Karpas-422 (cell line): ENCODE measurements around the gene PRKAB2. TPM values are rescaled to one million over a fixed set of nuclear protein-coding genes. Genes with fewer than 3 reads are reported as not detected.
A peak's percentile ranks its signal among the peaks of the same experiment; 100 is the strongest.

Experiments
- DNase-seq: peaks from one replicate; pipeline ENCODE4 v3.0.0-alpha.2; 2015
- H2AFZ ChIP-seq: fragments of 200-600 bp; sonication (generic); 2 replicates; pipeline ENCODE4 v1.6.1; 2014; ENCODE audit warnings: antibody characterized with exemption, low read length, mixed read lengths
- H3K27ac ChIP-seq: fragments of 200-600 bp; sonication (generic); 2 replicates; pipeline ENCODE4 v1.5.1; 2014; ENCODE audit warnings: mild to moderate bottlenecking, low read length, moderate library complexity
- H3K27me3 ChIP-seq: fragments of 200-600 bp; sonication (generic); 2 replicates; pipeline ENCODE4 v1.6.1; 2014; ENCODE audit warnings: low read length, mixed read lengths
- H3K36me3 ChIP-seq: fragments of 200-600 bp; sonication (generic); 2 replicates; pipeline ENCODE4 v1.6.1; 2014; ENCODE audit warnings: low read length, mixed read lengths; ENCODE audit not compliant: insufficient read depth
- H3K4me1 ChIP-seq: fragments of 200-600 bp; sonication (generic); 2 replicates; pipeline ENCODE4 v1.6.1; 2014; ENCODE audit warnings: mild to moderate bottlenecking, low read length, mixed read lengths
- H3K4me2 ChIP-seq: fragments of 200-600 bp; sonication (generic); 2 replicates; pipeline ENCODE4 v1.6.1; 2014; ENCODE audit warnings: low read length, low read depth, mild to moderate bottlenecking; ENCODE audit not compliant: poor library complexity, severe bottlenecking
- H3K4me3 ChIP-seq: fragments of 200-600 bp; sonication (generic); 2 replicates; pipeline ENCODE4 v1.5.1; 2014; ENCODE audit warnings: mild to moderate bottlenecking, antibody characterized with exemption, low read length, mixed read lengths
- H3K79me2 ChIP-seq: fragments of 200-600 bp; sonication (generic); 2 replicates; pipeline ENCODE4 v1.6.1; 2014; ENCODE audit warnings: mild to moderate bottlenecking, low read length, mixed read lengths
- H3K9ac ChIP-seq: fragments of 200-600 bp; sonication (generic); 2 replicates; pipeline ENCODE4 v1.6.0; 2014; ENCODE audit warnings: low read length
- H3K9me2 ChIP-seq: fragments of 200-600 bp; sonication (generic), shearing (Covaris generic); replicated peaks from 2 replicates; pipeline ENCODE4 v1.6.0; 2014; ENCODE audit warnings: mild to moderate bottlenecking, low read length, moderate library complexity; ENCODE audit not compliant: insufficient read depth
- H3K9me3 ChIP-seq: fragments of 300-700, 200-600 bp; sonication (generic); 2 replicates; pipeline ENCODE4 v1.6.1; 2014; ENCODE audit warnings: low read length, mixed read lengths
- H4K20me1 ChIP-seq: fragments of 200-600 bp; sonication (generic); 2 replicates; pipeline ENCODE4 v1.6.1; 2014; ENCODE audit warnings: mild to moderate bottlenecking, antibody characterized with exemption, low read length, low read depth; ENCODE audit not compliant: insufficient read depth
- total RNA-seq: library from RNA; depleted of rRNA; stranded (reverse); fragments of >200 nt; shearing (Covaris generic); gene quantifications from 2 replicates; pipeline ENCODE4 v1.2.3, GENCODE V29; 2014; ENCODE audit warnings: low replicate concordance; rRNA removed

PRKAB2 gene
- total RNA-seq, result 6.7 and 12.4 TPM in 2 replicates

GRCh38 chr1:147172168-147173016, at the start of gene PRKAB2:
PRKAB2 (minus strand) TSS chr1:147172470; CDS start chr1:147172144, 326 bp downstream.
- Histone ChIP-seq H3K9me2 (no peaks in the 10 kb centered on the region), H3K36me3 (no peaks in the 10 kb centered on the region), H2AFZ (peak within 1 kb of the TSS; percentile 99), H3K79me2 (peaks cover 44% of the 10 kb centered on the region), H3K27ac (peak within 1 kb of the TSS; percentile 40; the same call in 1 of the 2 replicates), H4K20me1 (no peaks in the 10 kb centered on the region), H3K4me2 (peak within 1 kb of the TSS; percentile 98), H3K9me3 (no peaks in the 10 kb centered on the region), H3K4me1 (peaks cover 30% of the 10 kb centered on the region), H3K27me3 (no peaks in the 10 kb centered on the region), H3K9ac (peak within 1 kb of the TSS; percentile 88), H3K4me3 (peak within 1 kb of the TSS; percentile 93)
- peak; percentile 97 for DNase-seq

GRCh38 chr1:147218606-147219005, 46.3 kb upstream of the PRKAB2 start:
- H3K27me3 ChIP-seq, result no peaks in the 10 kb centered on the region
- H3K79me2 ChIP-seq, result no peaks in the 10 kb centered on the region
- no peaks in the 10 kb centered on the region for H3K4me1 ChIP-seq
- no peak overlapping the region for H3K27ac ChIP-seq
- no peak overlapping the region for H2AFZ ChIP-seq
- H3K36me3 ChIP-seq, result no peaks in the 10 kb centered on the region
- no peaks in the 10 kb centered on the region for H3K9me3 ChIP-seq
- no peaks in the 10 kb centered on the region for H3K9me2 ChIP-seq
- no peak overlapping the region for H3K9ac ChIP-seq
- no peaks in the 10 kb centered on the region for H4K20me1 ChIP-seq
- no peak overlapping the region for H3K4me2 ChIP-seq
- no peak overlapping the region for H3K4me3 ChIP-seq
- no peak for DNase-seq

GRCh38 chr1:147217141-147217540, 44.9 kb upstream of the PRKAB2 start:
- no peaks in the 10 kb centered on the region for H3K4me1 ChIP-seq
- H4K20me1 ChIP-seq, result no peaks in the 10 kb centered on the region
- no peak for DNase-seq
- no peak overlapping the region for H3K4me2 ChIP-seq
- no peaks in the 10 kb centered on the region for H3K9me2 ChIP-seq
- H3K79me2 ChIP-seq, result no peaks in the 10 kb centered on the region
- H3K27ac ChIP-seq, result no peak overlapping the region
- H3K36me3 ChIP-seq, result no peaks in the 10 kb centered on the region
- no peak overlapping the region for H2AFZ ChIP-seq
- H3K27me3 ChIP-seq, result no peaks in the 10 kb centered on the region
- no peaks in the 10 kb centered on the region for H3K9me3 ChIP-seq
- no peak overlapping the region for H3K9ac ChIP-seq
- no peak overlapping the region for H3K4me3 ChIP-seq

GRCh38 chr1:147216124-147216523, 43.9 kb upstream of the PRKAB2 start:
- H2AFZ ChIP-seq, result no peak overlapping the region
- no peaks in the 10 kb centered on the region for H3K79me2 ChIP-seq
- H3K4me2 ChIP-seq, result no peak overlapping the region
- H3K4me3 ChIP-seq, result no peak overlapping the region
- H3K9me2 ChIP-seq, result no peaks in the 10 kb centered on the region
- DNase-seq, result no peak
- no peak overlapping the region for H3K27ac ChIP-seq
- H3K36me3 ChIP-seq, result no peaks in the 10 kb centered on the region
- H3K9ac ChIP-seq, result no peak overlapping the region
- H3K9me3 ChIP-seq, result no peaks in the 10 kb centered on the region
- H3K4me1 ChIP-seq, result no peaks in the 10 kb centered on the region
- H4K20me1 ChIP-seq, result no peaks in the 10 kb centered on the region
- H3K27me3 ChIP-seq, result no peaks in the 10 kb centered on the region

- H3K4me2 ChIP-seq, result no peak overlapping the region
- H4K20me1 ChIP-seq, result no peaks in the 10 kb centered on the region
- no peaks in the 10 kb centered on the region for H3K9me3 ChIP-seq
- H3K4me3 ChIP-seq, result no peak overlapping the region
- no peak overlapping the region for H3K9ac ChIP-seq
- H3K36me3 ChIP-seq, result no peaks in the 10 kb centered on the region
- H3K27ac ChIP-seq, result no peak overlapping the region
- no peaks in the 10 kb centered on the region for H3K4me1 ChIP-seq
- H3K9me2 ChIP-seq, result no peaks in the 10 kb centered on the region
- no peaks in the 10 kb centered on the region for H3K79me2 ChIP-seq
- no peak overlapping the region for H2AFZ ChIP-seq
- no peaks in the 10 kb centered on the region for H3K27me3 ChIP-seq
- DNase-seq, result no peak
These were observed 43.3 kb upstream of the PRKAB2 start for GRCh38 chr1:147215540-147215916.

- Histone ChIP-seq H3K27ac (no peak overlapping the region), H3K4me2 (no peak overlapping the region), H3K79me2 (no peaks in the 10 kb centered on the region), H3K9ac (no peak overlapping the region), H3K9me2 (no peaks in the 10 kb centered on the region), H3K9me3 (no peaks in the 10 kb centered on the region), H4K20me1 (no peaks in the 10 kb centered on the region), H3K36me3 (no peaks in the 10 kb centered on the region), H2AFZ (no peak overlapping the region), H3K4me3 (no peak overlapping the region), H3K27me3 (no peaks in the 10 kb centered on the region), H3K4me1 (no peaks in the 10 kb centered on the region)
- no peak for DNase-seq
These were observed 42.7 kb upstream of the PRKAB2 start for GRCh38 chr1:147214842-147215539.

GRCh38 chr1:147214325-147214724, 42.1 kb upstream of the PRKAB2 start:
- Histone ChIP-seq H3K4me1 (no peaks in the 10 kb centered on the region), H2AFZ (no peak overlapping the region), H3K27me3 (no peaks in the 10 kb centered on the region), H3K9me2 (no peaks in the 10 kb centered on the region), H4K20me1 (no peaks in the 10 kb centered on the region), H3K9me3 (no peaks in the 10 kb centered on the region), H3K36me3 (no peaks in the 10 kb centered on the region), H3K4me3 (no peak overlapping the region), H3K4me2 (no peak overlapping the region), H3K79me2 (no peaks in the 10 kb centered on the region), H3K9ac (no peak overlapping the region), H3K27ac (no peak overlapping the region)
- DNase-seq, result no peak

GRCh38 chr1:147213271-147213670, 41.0 kb upstream of the PRKAB2 start:
- Histone ChIP-seq H3K9me2 (no peaks in the 10 kb centered on the region), H2AFZ (no peak overlapping the region), H3K9ac (no peak overlapping the region), H3K27me3 (no peaks in the 10 kb centered on the region), H3K36me3 (no peaks in the 10 kb centered on the region), H3K4me1 (no peaks in the 10 kb centered on the region), H3K79me2 (no peaks in the 10 kb centered on the region), H3K4me2 (no peak overlapping the region), H3K4me3 (no peak overlapping the region), H4K20me1 (no peaks in the 10 kb centered on the region), H3K9me3 (no peaks in the 10 kb centered on the region), H3K27ac (no peak overlapping the region)
- no peak for DNase-seq
